HG03103 (cell line): ENCODE results near the gene KRT23.

Experiments used
- ATAC-seq: cut with Tn5 transposase; IDR thresholded peaks from one replicate; pipeline ENCODE4 v1.9.1; 2021; ENCODE audit warnings: low read depth; ENCODE audit not compliant: unreplicated experiment

Gene KRT23

GRCh38 chr17:40912486-40913210 lies 24.8 kb downstream of the KRT23 start:
- no peak for ATAC-seq

GRCh38 chr17:40910441-40910841 lies 27.0 kb downstream of the KRT23 start:
- no peak for ATAC-seq

GRCh38 chr17:40909755-40910154 lies 27.7 kb downstream of the KRT23 start:
- ATAC-seq: no peak

GRCh38 chr17:40909351-40909750 lies 28.1 kb downstream of the KRT23 start:
- no peak for ATAC-seq

- ATAC-seq: no peak
These were observed 30.8 kb downstream of the KRT23 start for GRCh38 chr17:40906613-40907012.

- ATAC-seq: no peak
These were observed 32.1 kb downstream of the KRT23 start for GRCh38 chr17:40905370-40905769.

- ATAC-seq: no peak
These were observed 34.2 kb downstream of the KRT23 start for GRCh38 chr17:40903129-40903847.

- no peak for ATAC-seq
These were observed 34.9 kb downstream of the KRT23 start for GRCh38 chr17:40902498-40902897.

- no peak for ATAC-seq
These were observed 35.4 kb downstream of the KRT23 start for GRCh38 chr17:40901981-40902474.

GRCh38 chr17:40900809-40901356 lies 36.6 kb downstream of the KRT23 start:
- no peak for ATAC-seq

- ATAC-seq: no peak
These were observed 40.5 kb downstream of the KRT23 start for GRCh38 chr17:40896916-40897455.

GRCh38 chr17:40895106-40895730 lies 42.2 kb downstream of the KRT23 start:
- no peak for ATAC-seq

- ATAC-seq: no peak
These were observed 49.2 kb downstream of the KRT23 start for GRCh38 chr17:40888196-40888720.

GRCh38 chr17:40886090-40886489 lies 51.4 kb downstream of the KRT23 start:
- no peak for ATAC-seq

GRCh38 chr17:40884708-40885512 lies 52.5 kb downstream of the KRT23 start, which contains the start of gene KRT20:
Gene KRT20, minus strand, starts transcription at chr17:40885242. Its CDS starts 57 bp downstream, at chr17:40885185.
- no peak for ATAC-seq

GRCh38 chr17:40883626-40884334 lies 53.7 kb downstream of the KRT23 start:
- no peak for ATAC-seq

- ATAC-seq: no peak
These were observed 54.4 kb downstream of the KRT23 start for GRCh38 chr17:40883031-40883430.

- ATAC-seq: no peak
These were observed 58.4 kb downstream of the KRT23 start for GRCh38 chr17:40879026-40879425.

GRCh38 chr17:40878044-40878443 lies 59.4 kb downstream of the KRT23 start:
- no peak for ATAC-seq
